Smooth muscle cell (in vitro differentiated cells): ENCODE data around the gene CDC42SE1. TPM values are rescaled to one million over a fixed set of nuclear protein-coding genes. Genes with fewer than 3 reads are reported as not detected.

Experiments used
- DNase-seq: peaks from one replicate; lab custom pipeline; 2025; ENCODE audit not compliant: unreplicated experiment; lab: John Stamatoyannopoulos, UW
- H2AFZ ChIP-seq: fragments of 200-600 bp; sonication (generic); 2 replicates; pipeline ENCODE4 v1.6.0; 2016; ENCODE audit warnings: antibody characterized with exemption, low read depth, mild to moderate bottlenecking
- H3F3A ChIP-seq: fragments of 200-600 bp; sonication (generic); 2 replicates; pipeline ENCODE4 v1.6.0; 2017; ENCODE audit warnings: antibody characterized with exemption, low read depth
- H3K27ac ChIP-seq: fragments of 200-600 bp; sonication (generic); 2 replicates; pipeline ENCODE4 v1.5.1; 2016; ENCODE audit warnings: low read depth, mild to moderate bottlenecking
- H3K27me3 ChIP-seq: fragments of 200-600 bp; sonication (generic); 2 replicates; pipeline ENCODE4 v1.6.1; 2016; ENCODE audit warnings: low read depth, mild to moderate bottlenecking
- H3K36me3 ChIP-seq: fragments of 200-600 bp; sonication (generic); 2 replicates; pipeline ENCODE4 v1.5.1; 2016; ENCODE audit warnings: low read depth
- H3K4me1 ChIP-seq: fragments of 200-600 bp; sonication (generic); 2 replicates; pipeline ENCODE4 v1.5.1; 2016; ENCODE audit warnings: low read depth
- H3K4me2 ChIP-seq: fragments of 200-600 bp; sonication (generic); 2 replicates; pipeline ENCODE4 v1.6.0; 2016; ENCODE audit warnings: mild to moderate bottlenecking
- H3K4me3 ChIP-seq: fragments of 200-600 bp; sonication (generic); 2 replicates; pipeline ENCODE4 v1.5.1; 2016; ENCODE audit warnings: mild to moderate bottlenecking
- H3K79me2 ChIP-seq: fragments of 200-600 bp; sonication (generic); 2 replicates; pipeline ENCODE4 v1.6.0; 2016; ENCODE audit warnings: low read depth, mild to moderate bottlenecking
- H3K9ac ChIP-seq: fragments of 200-600 bp; sonication (generic); 2 replicates; pipeline ENCODE4 v1.6.0; 2016; ENCODE audit warnings: low read depth
- H3K9me3 ChIP-seq: fragments of 200-600 bp; sonication (generic); replicated peaks from 2 replicates; pipeline ENCODE4 v1.5.1; 2016; ENCODE audit warnings: low read depth
- H4K20me1 ChIP-seq: fragments of 200-600 bp; sonication (generic); 2 replicates; pipeline ENCODE4 v1.6.0; 2016; ENCODE audit warnings: low read depth
- CTCF ChIP-seq: fragments of 200-600 bp; sonication (generic); IDR thresholded peaks from 2 replicates; pipeline ENCODE4 v1.5.1; 2017; ENCODE audit warnings: borderline replicate concordance, mild to moderate bottlenecking, antibody characterized with exemption; ENCODE audit not compliant: insufficient read depth, poor library complexity, severe bottlenecking
- WGBS: methylation state at CpG from one replicate; pipeline ENCODE4 v1.1.7; 2016; ENCODE audit warnings: low lambda C conversion rate; 5-methylcytosine and 5-hydroxymethylcytosine counted together
- polyA plus RNA-seq: library from polyadenylated mRNA; unstranded; fragments of >200 nt; fragmentation: Nextera tagmentation; extraction: Ambion mirVana; gene quantifications from 2 replicates; pipeline ENCODE4 v1.2.1, GENCODE V29; 2016
- total RNA-seq: library from RNA; depleted of rRNA; stranded (reverse); fragments of >200 nt; gene quantifications from 2 replicates; pipeline ENCODE4 v1.2.3, GENCODE V29; 2014

CDC42SE1 gene
- total and polyA plus RNA-seq, 2 experiments from 2014 or later: 15.2 to 63.3 TPM

- Histone ChIP-seq H3K4me2 (peak overlapping the region; percentile 98), H3K79me2 (peaks cover 100% of the 10 kb centered on the region), H3K36me3 (no peaks in the 10 kb centered on the region), H3K27me3 (no peaks in the 10 kb centered on the region), H4K20me1 (peaks cover 51% of the 10 kb centered on the region), H3K9ac (peak overlapping the region; percentile 98), H2AFZ (peak overlapping the region; percentile 47), H3K27ac (peak overlapping the region; percentile 98), H3K4me3 (peak overlapping the region; percentile 100), H3K9me3 (no peaks in the 10 kb centered on the region), H3F3A (peaks cover 9% of the 10 kb centered on the region), H3K4me1 (peaks cover 27% of the 10 kb centered on the region)
- no peak for TF ChIP-seq CTCF
- WGBS: 8% methylated on average over 4 of the region's 4 CpGs
- DNase-seq: no peak
Observed at GRCh38 chr1:151060657-151061421, 1.4 kb upstream of the CDC42SE1 start.

GRCh38 chr1:151060007-151060656 is 710 bp upstream of the CDC42SE1 start, which contains the start of gene MLLT11:
Gene MLLT11, plus strand, starts transcription at chr1:151060397. Its CDS starts 6,828 bp downstream, at chr1:151067225.
- Histone ChIP-seq H3K4me2 (peak within 1 kb of the TSS; percentile 98), H3K79me2 (peaks cover 100% of the 10 kb centered on the region), H3K4me1 (peaks cover 27% of the 10 kb centered on the region), H3K9me3 (no peaks in the 10 kb centered on the region), H3K9ac (peak within 1 kb of the TSS; percentile 98), H3K27me3 (no peaks in the 10 kb centered on the region), H3K27ac (peak within 1 kb of the TSS; percentile 98), H2AFZ (peak within 1 kb of the TSS; percentile 47), H3K4me3 (peak within 1 kb of the TSS; percentile 100), H3K36me3 (no peaks in the 10 kb centered on the region), H3F3A (peaks cover 14% of the 10 kb centered on the region), H4K20me1 (peaks cover 51% of the 10 kb centered on the region)
- 2% methylated on average over 15 of the region's 15 CpGs for WGBS
- DNase-seq: peak; percentile 18
- no peak for TF ChIP-seq CTCF

GRCh38 chr1:151058692-151059091 is 730 bp downstream of the CDC42SE1 start:
- no peaks in the 10 kb centered on the region for H3K27me3 ChIP-seq
- H3F3A ChIP-seq: peaks cover 28% of the 10 kb centered on the region
- DNase-seq: no peak
- H3K4me2 ChIP-seq: peak overlapping the region; percentile 98
- peaks cover 54% of the 10 kb centered on the region for H4K20me1 ChIP-seq
- H3K9me3 ChIP-seq: no peaks in the 10 kb centered on the region
- peaks cover 4% of the 10 kb centered on the region for H3K36me3 ChIP-seq
- peak overlapping the region; percentile 100 for H3K4me3 ChIP-seq
- H3K9ac ChIP-seq: peak overlapping the region; percentile 98
- H3K4me1 ChIP-seq: peaks cover 27% of the 10 kb centered on the region
- WGBS: 2% methylated on average over 10 of the region's 10 CpGs
- peaks cover 95% of the 10 kb centered on the region for H3K79me2 ChIP-seq
- no peak overlapping the region for H2AFZ ChIP-seq
- no peak for TF ChIP-seq CTCF
- H3K27ac ChIP-seq: peak overlapping the region; percentile 98
